Midbrain (tissue), 1 donor: ENCODE data around the gene ZNF26.

Experiments
- DNase-seq: peaks from one replicate; lab custom pipeline; 2025; lab: John Stamatoyannopoulos, UW

Gene ZNF26

GRCh38 chr12:133063556-133063955 lies 77.4 kb downstream of the ZNF26 start:
- no peak for DNase-seq

- DNase-seq, result no peak
Measured at GRCh38 chr12:133073836-133074235, 87.7 kb downstream of the ZNF26 start.
